Gastroesophageal sphincter (tissue), 4 donors: ENCODE results near the gene KCNAB1. TPM values are rescaled to one million over a fixed set of nuclear protein-coding genes. Genes with fewer than 3 reads are reported as not detected.
A peak's percentile ranks its signal among the peaks of the same experiment; 100 is the strongest.

Experiments used
- ATAC-seq: fragments of 150-250 bp; one replicate; pipeline ENCODE4 v1.9.1; 2016; ENCODE audit warnings: mild to moderate bottlenecking, moderate library complexity
- H3K27ac ChIP-seq, 4 donors: fragments of 200-600 bp; sonication (generic) in 3 of 4; 1 replicate in 3 of 4; 2 replicates in 1 of 4; pipeline ENCODE4 v1.5.1; 2016 to 2019
- H3K27me3 ChIP-seq: fragments of 200-600 bp; sonication (generic); one replicate; pipeline ENCODE4 v1.5.1; 2019
- H3K36me3 ChIP-seq, 2 donors: fragments of 200-600 bp; sonication (generic); one replicate each; pipeline ENCODE4 v1.5.1; 2019; ENCODE audit warnings: control low read depth in 1 of 2
- H3K4me1 ChIP-seq, 3 donors: fragments of 200-600 bp; sonication (generic); 1 replicate in 2 of 3; 2 replicates in 1 of 3; pipeline ENCODE4 v1.5.1; 2016 to 2019; ENCODE audit warnings: control low read depth in 2 of 3
- H3K4me3 ChIP-seq, 2 donors: fragments of 200-600 bp; sonication (generic); one replicate each; pipeline ENCODE4 v1.5.1; 2019; ENCODE audit warnings: mild to moderate bottlenecking in 1 of 2, moderate library complexity in 1 of 2
- H3K9me3 ChIP-seq, 3 donors: fragments of 200-600 bp; sonication (generic); one replicate each; pipeline ENCODE4 v1.5.1; 2017 to 2019; ENCODE audit warnings: control low read depth in 2 of 3
- EP300 ChIP-seq: sonication (generic); formaldehyde crosslinking; IDR thresholded peaks from one replicate; pipeline ENCODE4 v1.6.1; 2017; ENCODE audit warnings: antibody characterized with exemption, mild to moderate bottlenecking
- POLR2A ChIP-seq, 2 donors: fragments of 450-650 bp; IDR thresholded peaks; one replicate each; pipeline ENCODE4 v1.6.1; 2017; ENCODE audit warnings: antibody characterized with exemption in 2 of 2, mild to moderate bottlenecking in 2 of 2, moderate library complexity in 1 of 2
- POLR2AphosphoS5 ChIP-seq: sonication (generic); formaldehyde crosslinking; IDR thresholded peaks from one replicate; pipeline ENCODE4 v1.6.1; 2017; ENCODE audit warnings: antibody characterized with exemption
- WGBS, 2 donors: methylation state at CpG; one replicate each; pipeline ENCODE4 v1.1.5; 2018; ENCODE audit warnings: low coverage in 1 of 2; 5-methylcytosine and 5-hydroxymethylcytosine counted together
- total RNA-seq, 4 donors: library from RNA; depleted of rRNA; stranded (reverse); fragments of >200 nt; gene quantifications; one replicate each; pipeline ENCODE4 v1.1.0, GENCODE V29; 2016
- TF ChIP-seq, protein P1 (sequence below), 4 experiments: fragments of 200-600 bp in 2 of 4; fragments of 450-650 bp in 2 of 4; sonication (generic) in 1 of 4; IDR thresholded peaks; one replicate each; pipeline ENCODE4 v1.5.1; 2017 to 2019; ENCODE audit warnings: antibody characterized with exemption in 4 of 4, mild to moderate bottlenecking in 2 of 4, moderate library complexity in 2 of 4

KCNAB1 gene
- total RNA-seq, 4 donors from 2014 or later = 0.31 to 6.3 (median 1.9) TPM

DNA sequence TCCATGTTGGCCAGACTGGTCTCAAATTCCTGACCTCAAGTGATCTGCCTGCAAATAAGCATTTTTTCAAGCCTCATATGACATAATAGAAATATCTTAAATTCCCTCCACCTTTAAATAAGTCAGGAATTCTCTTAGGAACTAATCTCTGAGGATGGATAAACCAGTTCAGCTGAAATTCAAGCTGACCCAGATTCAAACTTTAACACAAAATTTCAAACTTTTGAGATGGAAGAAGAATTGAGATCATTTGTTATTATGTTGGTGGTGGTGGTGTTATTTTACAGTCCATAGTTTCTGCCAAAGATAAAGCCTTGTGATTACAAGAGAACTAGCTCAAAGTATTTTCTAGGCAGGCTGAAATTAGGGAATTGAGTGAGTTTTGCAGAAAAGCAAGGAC is 349.1 kb downstream of the KCNAB1 start:
- Histone ChIP-seq H3K27me3 (no peaks in the 10 kb centered on the region), H3K36me3 (no peaks in the 10 kb centered on the region), H3K27ac (no peak overlapping the region), H3K4me3 (no peak overlapping the region), H3K4me1 (peaks cover 0 to 29% (median 3%) of the 10 kb centered on the region in 3 donors), H3K9me3 (no peaks in the 10 kb centered on the region)
- no peak for ATAC-seq
- TF ChIP-seq, protein P1, sequence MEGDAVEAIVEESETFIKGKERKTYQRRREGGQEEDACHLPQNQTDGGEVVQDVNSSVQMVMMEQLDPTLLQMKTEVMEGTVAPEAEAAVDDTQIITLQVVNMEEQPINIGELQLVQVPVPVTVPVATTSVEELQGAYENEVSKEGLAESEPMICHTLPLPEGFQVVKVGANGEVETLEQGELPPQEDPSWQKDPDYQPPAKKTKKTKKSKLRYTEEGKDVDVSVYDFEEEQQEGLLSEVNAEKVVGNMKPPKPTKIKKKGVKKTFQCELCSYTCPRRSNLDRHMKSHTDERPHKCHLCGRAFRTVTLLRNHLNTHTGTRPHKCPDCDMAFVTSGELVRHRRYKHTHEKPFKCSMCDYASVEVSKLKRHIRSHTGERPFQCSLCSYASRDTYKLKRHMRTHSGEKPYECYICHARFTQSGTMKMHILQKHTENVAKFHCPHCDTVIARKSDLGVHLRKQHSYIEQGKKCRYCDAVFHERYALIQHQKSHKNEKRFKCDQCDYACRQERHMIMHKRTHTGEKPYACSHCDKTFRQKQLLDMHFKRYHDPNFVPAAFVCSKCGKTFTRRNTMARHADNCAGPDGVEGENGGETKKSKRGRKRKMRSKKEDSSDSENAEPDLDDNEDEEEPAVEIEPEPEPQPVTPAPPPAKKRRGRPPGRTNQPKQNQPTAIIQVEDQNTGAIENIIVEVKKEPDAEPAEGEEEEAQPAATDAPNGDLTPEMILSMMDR (IDR thresholded peaks at IDR 0.05) = no peak
- TF ChIP-seq POLR2AphosphoS5 = no peak
- TF ChIP-seq POLR2A (IDR thresholded peaks at IDR 0.05) = no peak
- no peak for TF ChIP-seq EP300

DNA sequence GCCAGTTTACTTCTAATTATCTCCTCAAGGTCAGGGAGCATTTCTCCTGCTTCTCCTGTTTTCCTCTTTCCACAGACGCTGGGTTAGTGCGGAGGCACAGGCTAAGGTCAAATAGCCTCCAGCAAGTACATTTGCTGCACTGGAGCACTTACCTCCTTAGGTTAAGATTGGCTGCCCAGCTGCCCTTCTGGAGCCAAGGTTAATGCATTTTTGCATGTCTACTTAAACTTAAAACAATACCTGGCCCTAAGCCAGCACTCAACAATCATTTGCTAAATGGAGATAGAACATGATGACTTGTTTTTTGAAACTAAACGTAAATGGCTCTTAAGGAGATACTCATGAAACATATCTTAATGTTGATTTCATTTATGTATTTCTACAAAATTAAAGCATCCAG is 351.1 kb downstream of the KCNAB1 start:
- H3K27ac ChIP-seq = no peak overlapping the region
- H3K9me3 ChIP-seq = no peaks in the 10 kb centered on the region
- no peak for TF ChIP-seq POLR2AphosphoS5
- no peak for TF ChIP-seq EP300
- TF ChIP-seq POLR2A (IDR thresholded peaks at IDR 0.05) = no peak
- TF ChIP-seq, protein P1 (IDR thresholded peaks at IDR 0.05) = no peak
- 29 to 48% methylated on average over 1 to 3 of the region's 3 CpGs for WGBS, 2 donors
- H3K27me3 ChIP-seq = no peaks in the 10 kb centered on the region
- no peak overlapping the region for H3K4me3 ChIP-seq
- H3K4me1 ChIP-seq = peaks cover 0 to 29% (median 3%) of the 10 kb centered on the region in 3 donors
- no peak for ATAC-seq
- no peaks in the 10 kb centered on the region for H3K36me3 ChIP-seq

DNA sequence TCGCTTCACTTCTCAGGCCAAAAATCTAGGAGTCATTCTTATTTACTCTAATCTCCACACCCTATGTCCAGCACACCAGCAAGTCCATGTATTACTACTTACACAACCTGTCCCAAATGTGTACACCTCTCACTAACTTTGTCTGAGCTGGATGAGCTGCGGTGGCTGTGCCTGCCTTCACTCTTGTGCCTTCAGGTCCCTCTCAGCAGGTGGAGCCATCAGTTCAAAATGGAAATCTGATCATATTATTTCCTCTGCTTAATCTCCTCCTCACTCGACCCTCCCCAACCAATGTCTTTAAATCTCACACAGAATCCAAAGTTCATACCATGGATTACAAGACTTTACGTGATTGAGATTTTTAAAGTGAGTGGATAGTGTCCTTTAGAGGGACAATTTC is 351.8 kb downstream of the KCNAB1 start:
- no peaks in the 10 kb centered on the region for H3K9me3 ChIP-seq
- H3K36me3 ChIP-seq = no peaks in the 10 kb centered on the region
- no peak for ATAC-seq
- no peak overlapping the region for H3K27ac ChIP-seq
- no peak overlapping the region for H3K4me3 ChIP-seq
- H3K27me3 ChIP-seq = no peaks in the 10 kb centered on the region
- no peak for TF ChIP-seq POLR2A (IDR thresholded peaks at IDR 0.05)
- 80 to 93% methylated on average over 2 to 4 of the region's 4 CpGs for WGBS, 2 donors
- peaks cover 0 to 31% (median 3%) of the 10 kb centered on the region in 3 donors for H3K4me1 ChIP-seq

DNA sequence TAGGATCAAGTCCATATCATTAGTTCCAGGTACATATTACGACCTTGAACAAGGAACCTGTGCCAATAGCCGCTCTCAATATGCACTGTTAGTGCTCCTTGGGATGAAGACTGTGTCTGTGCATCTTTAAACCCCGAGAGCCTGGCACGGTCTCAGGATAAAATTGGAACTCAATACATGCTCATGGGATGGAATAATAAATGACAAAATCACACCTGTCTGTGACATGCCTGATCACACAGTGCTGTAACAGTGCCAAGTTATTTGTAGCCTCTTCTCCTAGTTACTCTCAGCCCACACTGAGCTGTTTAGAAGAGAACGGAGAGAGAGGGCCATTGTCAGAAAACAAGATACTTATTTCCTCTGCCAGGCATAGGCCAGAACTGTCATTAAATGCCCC is 352.3 kb downstream of the KCNAB1 start:
- peaks cover 0 to 37% (median 3%) of the 10 kb centered on the region in 3 donors for H3K4me1 ChIP-seq
- whole genome bisulfite sequencing, 2 donors = 92 to 100% methylated on average over 1 to 2 of the region's 5 CpGs
- H3K27me3 ChIP-seq = no peaks in the 10 kb centered on the region
- H3K36me3 ChIP-seq = no peaks in the 10 kb centered on the region
- TF ChIP-seq POLR2A (IDR thresholded peaks at IDR 0.05) (no peak), EP300 (no peak), POLR2AphosphoS5 (no peak)
- TF ChIP-seq, protein P1 (IDR thresholded peaks at IDR 0.05) = no peak
- peak overlapping the region in 1 of 4 donors; percentile 23 for H3K27ac ChIP-seq
- no peak overlapping the region for H3K4me3 ChIP-seq
- no peaks in the 10 kb centered on the region for H3K9me3 ChIP-seq
- ATAC-seq = no peak

DNA sequence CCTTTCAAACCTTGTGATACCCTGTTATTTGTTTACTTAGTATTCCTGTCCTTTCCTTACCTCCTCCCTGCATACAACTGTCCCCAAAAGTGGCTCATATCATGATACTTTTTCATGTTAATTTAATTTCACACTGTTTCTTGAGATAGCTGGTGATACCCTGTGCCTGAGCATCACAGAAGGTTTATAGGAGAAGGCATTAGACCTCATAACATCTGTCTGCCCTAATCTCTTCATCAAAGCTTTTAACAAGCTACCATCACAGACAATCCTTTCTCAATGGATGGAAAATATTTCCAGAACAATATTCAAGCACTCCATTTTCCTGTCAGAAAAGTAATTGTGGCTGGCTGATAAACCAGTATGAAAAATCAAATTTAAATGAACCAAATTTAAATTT is 353.0 kb downstream of the KCNAB1 start:
- TF ChIP-seq POLR2A (IDR thresholded peaks at IDR 0.05) (no peak), EP300 (no peak), POLR2AphosphoS5 (no peak)
- TF ChIP-seq, protein P1 (IDR thresholded peaks at IDR 0.05) = no peak
- no peak overlapping the region for H3K4me3 ChIP-seq
- H3K27ac ChIP-seq = peak overlapping the region in 1 of 4 donors; percentile 23
- H3K9me3 ChIP-seq = no peaks in the 10 kb centered on the region
- no peak for ATAC-seq
- no peaks in the 10 kb centered on the region for H3K36me3 ChIP-seq
- H3K27me3 ChIP-seq = no peaks in the 10 kb centered on the region
- peaks cover 0 to 33% (median 3%) of the 10 kb centered on the region in 3 donors for H3K4me1 ChIP-seq
